Measurements from ENCODE around the gene ARFRP1.

The ARFRP1 gene

GRCh38 chr20:63690003-63690897, 17.5 kb downstream of the ARFRP1 start:
- DNase-seq, result no peak

GRCh38 chr20:63689046-63690002, 18.5 kb downstream of the ARFRP1 start:
- DNase-seq, result no peak

GRCh38 chr20:63688228-63689045, 19.3 kb downstream of the ARFRP1 start:
- DNase-seq, result no peak

- DNase-seq, result no peak
Observed at GRCh38 chr20:63687419-63688178, 20.2 kb downstream of the ARFRP1 start.

- peak; percentile 65 for DNase-seq
Observed at GRCh38 chr20:63686492-63687321, 21.1 kb downstream of the ARFRP1 start.

- no peak for DNase-seq
Observed at GRCh38 chr20:63686094-63686491, 21.7 kb downstream of the ARFRP1 start.

GRCh38 chr20:63685269-63686026, 22.3 kb downstream of the ARFRP1 start:
- no peak for DNase-seq

- DNase-seq, result no peak
Observed at GRCh38 chr20:63682384-63683139, 25.2 kb downstream of the ARFRP1 start.

- DNase-seq, result no peak
Observed at GRCh38 chr20:63681609-63682142, 26.1 kb downstream of the ARFRP1 start.

- DNase-seq, result no peak
Observed at GRCh38 chr20:63680857-63681608, 26.7 kb downstream of the ARFRP1 start.

GRCh38 chr20:63680427-63680826, 27.3 kb downstream of the ARFRP1 start:
- DNase-seq, result no peak

GRCh38 chr20:63679799-63680305, 27.9 kb downstream of the ARFRP1 start:
- no peak for DNase-seq

- no peak for DNase-seq
Observed at GRCh38 chr20:63678667-63679465, 28.9 kb downstream of the ARFRP1 start.

GRCh38 chr20:63678071-63678470, 29.7 kb downstream of the ARFRP1 start:
- no peak for DNase-seq

- DNase-seq, result no peak
Observed at GRCh38 chr20:63675681-63676368, 32.0 kb downstream of the ARFRP1 start.

- DNase-seq, result no peak
Observed at GRCh38 chr20:63673951-63674350, 33.8 kb downstream of the ARFRP1 start.

GRCh38 chr20:63672666-63673065, 35.1 kb downstream of the ARFRP1 start:
- no peak for DNase-seq

All from stimulated activated CD4-positive, alpha-beta T cell treated with anti-CD3 and anti-CD28 coated beads, Interleukin-4, amount 100 ng/mL, for 24 hours (primary cell).